Mononuclear cell (primary cell): ENCODE measurements around the gene TGFB1. TPM values are rescaled to one million over a fixed set of nuclear protein-coding genes. Genes with fewer than 3 reads are reported as not detected.
A peak's percentile ranks its signal among the peaks of the same experiment; 100 is the strongest.

ENCODE experiments used
- H3K27me3 ChIP-seq: 2 replicates; pipeline ENCODE4 v1.6.0; 2011; ENCODE audit warnings: low read length, control low read depth; ENCODE audit not compliant: insufficient read depth
- H3K4me1 ChIP-seq: 2 replicates; pipeline ENCODE4 v1.5.1; 2011; ENCODE audit warnings: mild to moderate bottlenecking, low read length, control low read depth; ENCODE audit not compliant: insufficient read depth
- H3K4me3 ChIP-seq: 2 replicates; pipeline ENCODE4 v1.5.1; 2011; ENCODE audit warnings: mild to moderate bottlenecking, low read length, moderate library complexity
- H3K9me3 ChIP-seq: 2 replicates; pipeline ENCODE4 v1.5.1; 2011; ENCODE audit warnings: low read depth, mild to moderate bottlenecking, control low read depth, low read length
- total RNA-seq: library from RNA; depleted of rRNA; stranded (reverse); fragments of >200 nt; gene quantifications from one replicate; pipeline ENCODE4 v1.2.3, GENCODE V29; 2012

TGFB1 gene
- total RNA-seq, 1 donor: 90.6 TPM

GRCh38 chr19:41309180-41310032 is 44.3 kb downstream of the TGFB1 start:
- H3K4me3 ChIP-seq: peak overlapping the region; percentile 96
- peaks cover 76% of the 10 kb centered on the region for H3K4me1 ChIP-seq
- H3K27me3 ChIP-seq: no peaks in the 10 kb centered on the region
- H3K9me3 ChIP-seq: no peaks in the 10 kb centered on the region

GRCh38 chr19:41308450-41309179 is 45.1 kb downstream of the TGFB1 start:
- Histone ChIP-seq H3K9me3 (no peaks in the 10 kb centered on the region), H3K4me3 (peak overlapping the region; percentile 96), H3K27me3 (no peaks in the 10 kb centered on the region), H3K4me1 (peaks cover 84% of the 10 kb centered on the region)

- no peaks in the 10 kb centered on the region for H3K27me3 ChIP-seq
- peaks cover 90% of the 10 kb centered on the region for H3K4me1 ChIP-seq
- no peak overlapping the region for H3K4me3 ChIP-seq
- no peaks in the 10 kb centered on the region for H3K9me3 ChIP-seq
Observed at GRCh38 chr19:41307954-41308449, 45.7 kb downstream of the TGFB1 start.

- no peaks in the 10 kb centered on the region for H3K9me3 ChIP-seq
- H3K4me1 ChIP-seq: peaks cover 94% of the 10 kb centered on the region
- no peaks in the 10 kb centered on the region for H3K27me3 ChIP-seq
- no peak overlapping the region for H3K4me3 ChIP-seq
Observed at GRCh38 chr19:41307090-41307875, 46.4 kb downstream of the TGFB1 start.

- H3K4me3 ChIP-seq: no peak overlapping the region
- H3K4me1 ChIP-seq: peaks cover 94% of the 10 kb centered on the region
- no peaks in the 10 kb centered on the region for H3K9me3 ChIP-seq
- no peaks in the 10 kb centered on the region for H3K27me3 ChIP-seq
Observed at GRCh38 chr19:41305927-41306793, 47.6 kb downstream of the TGFB1 start.

GRCh38 chr19:41304706-41305483 is 48.8 kb downstream of the TGFB1 start:
- H3K4me1 ChIP-seq: peaks cover 99% of the 10 kb centered on the region
- H3K27me3 ChIP-seq: no peaks in the 10 kb centered on the region
- no peak overlapping the region for H3K4me3 ChIP-seq
- no peaks in the 10 kb centered on the region for H3K9me3 ChIP-seq

- Histone ChIP-seq H3K9me3 (no peaks in the 10 kb centered on the region), H3K4me3 (no peak overlapping the region), H3K27me3 (no peaks in the 10 kb centered on the region), H3K4me1 (peaks cover 100% of the 10 kb centered on the region)
Observed at GRCh38 chr19:41303954-41304353, 49.8 kb downstream of the TGFB1 start.

GRCh38 chr19:41302624-41303351 is 50.9 kb downstream of the TGFB1 start:
- Histone ChIP-seq H3K4me3 (no peak overlapping the region), H3K4me1 (peaks cover 100% of the 10 kb centered on the region), H3K9me3 (no peaks in the 10 kb centered on the region)

GRCh38 chr19:41300555-41300954 is 53.2 kb downstream of the TGFB1 start:
- Histone ChIP-seq H3K27me3 (no peaks in the 10 kb centered on the region), H3K4me1 (peaks cover 96% of the 10 kb centered on the region), H3K4me3 (no peak overlapping the region), H3K9me3 (no peaks in the 10 kb centered on the region)

More at GRCh38 chr19:41302624-41303351, 50.9 kb downstream of the TGFB1 start:
- H3K27me3 ChIP-seq: no peaks in the 10 kb centered on the region

- Histone ChIP-seq H3K9me3 (no peaks in the 10 kb centered on the region), H3K4me3 (no peak overlapping the region), H3K27me3 (no peaks in the 10 kb centered on the region)
Observed at GRCh38 chr19:41299755-41300089, 54.0 kb downstream of the TGFB1 start.

GRCh38 chr19:41299046-41299754 is 54.5 kb downstream of the TGFB1 start:
- peaks cover 83% of the 10 kb centered on the region for H3K4me1 ChIP-seq
- no peaks in the 10 kb centered on the region for H3K27me3 ChIP-seq
- no peak overlapping the region for H3K4me3 ChIP-seq

More at GRCh38 chr19:41299755-41300089, 54.0 kb downstream of the TGFB1 start:
- H3K4me1 ChIP-seq: peaks cover 88% of the 10 kb centered on the region

GRCh38 chr19:41298348-41298964 is 55.3 kb downstream of the TGFB1 start:
- H3K4me3 ChIP-seq: no peak overlapping the region
- no peaks in the 10 kb centered on the region for H3K9me3 ChIP-seq
- H3K27me3 ChIP-seq: no peaks in the 10 kb centered on the region
- H3K4me1 ChIP-seq: peaks cover 75% of the 10 kb centered on the region

More at GRCh38 chr19:41299046-41299754, 54.5 kb downstream of the TGFB1 start:
- H3K9me3 ChIP-seq: no peaks in the 10 kb centered on the region
